Heart right ventricle (tissue), 16 donors: ENCODE measurements around the gene ZNF879. TPM values are rescaled to one million over a fixed set of nuclear protein-coding genes. Genes with fewer than 3 reads are reported as not detected.

Source experiments
- ATAC-seq, 8 donors: fragments of 200-7000 bp; cut with Tn5 transposase; one replicate each; pipeline ENCODE4 v1.9.1; 2020; ENCODE audit warnings: mild to moderate bottlenecking in 8 of 8, moderate library complexity in 8 of 8, moderate number of reproducible peaks in 1 of 8
- DNase-seq, 2 donors: peaks; one replicate each; pipeline ENCODE4 v3.0.0-alpha.2; 2020
- H3K27ac ChIP-seq, 10 donors: fragments of 200-600 bp; sonication (generic) in 2 of 10; one replicate each; pipeline versions ENCODE4 v1.5.0 to v1.8.0; 2020 to 2022; ENCODE audit warnings: mild to moderate bottlenecking in 3 of 10
- H3K27me3 ChIP-seq, 7 donors: fragments of 200-600 bp; one replicate each; pipeline ENCODE4 v1.8.0; 2021 to 2022; ENCODE audit warnings: mild to moderate bottlenecking in 2 of 7
- H3K36me3 ChIP-seq, 9 donors: fragments of 200-600 bp; sonication (generic) in 1 of 9; one replicate each; pipeline versions ENCODE4 v1.5.0 to v1.8.0; 2020 to 2022; ENCODE audit warnings: mild to moderate bottlenecking in 2 of 9
- H3K4me1 ChIP-seq, 9 donors: fragments of 200-600 bp; sonication (generic) in 1 of 9; one replicate each; pipeline versions ENCODE4 v1.5.0 to v1.8.0; 2020 to 2022; ENCODE audit warnings: mild to moderate bottlenecking in 4 of 9
- H3K4me3 ChIP-seq, 10 donors: fragments of 200-600 bp; sonication (generic) in 2 of 10; one replicate each; pipeline versions ENCODE4 v1.5.0 to v1.8.0; 2020 to 2022; ENCODE audit warnings: mild to moderate bottlenecking in 7 of 10, moderate library complexity in 2 of 10
- H3K9me3 ChIP-seq, 11 donors: fragments of 200-600 bp in 10 of 11; sonication (generic) in 2 of 11; one replicate each; pipeline versions ENCODE4 v1.5.0 to v1.8.0; 2013 to 2022; ENCODE audit warnings: mild to moderate bottlenecking in 2 of 11, control low read depth in 1 of 11, moderate library complexity in 1 of 11
- WGBS, 2 donors: extraction: QIAGEN DNeasy Blood & Tissue Kit; methylation state at CpG; one replicate each; pipeline ENCODE4 v1.1.7; 2013; ENCODE audit warnings: inconsistent platforms in 1 of 2; 5-methylcytosine and 5-hydroxymethylcytosine counted together
- intact Hi-C, 10 donors: fragments of 100-400 bp; cut with DNase I; formaldehyde crosslinking; loops; one replicate each; pipeline versions ENCODE4 v1.11.1 to v1.14.2; 2022
- polyA plus RNA-seq, 2 donors: library from polyadenylated mRNA; stranded (reverse); fragments of 200-250 nt; gene quantifications; one replicate each; pipeline ENCODE4 v1.2.3, GENCODE V29; 2013
- total RNA-seq, 10 donors: library from RNA; stranded (reverse); fragmentation: NEBNext Ultra II Directional in 3 of 10; extraction: Animal tissue kit (Norgen Biotek cat#: 25700) in 3 of 10; gene quantifications; one replicate each; pipeline versions ENCODE4 v1.2.1 to v1.2.4, GENCODE V29; 2021 to 2023
- TF ChIP-seq, protein P1 (sequence below), 9 donors: fragments of 200-600 bp; sonication (generic) in 2 of 9; IDR thresholded peaks; one replicate each; pipeline versions ENCODE4 v1.5.0 to v1.8.0; 2021 to 2022; ENCODE audit warnings: antibody characterized with exemption in 9 of 9, mild to moderate bottlenecking in 5 of 9, moderate library complexity in 1 of 9
- donor health status: Arrhythmogenic right ventricular cardiomyopathy.
- donor health status: ischemic (EF 13 %, LVEDD 7.1; RV severe dilation, severe dysfunction).
- donor health status: healthy with polysubstance abuse.
- donor health status: DM: no; HTN: yes; CAD: no.
- donor health status: DM: no; HTN: no; CAD: no.
- donor health status: ischemic (EF 25% LVEDD 6.9; RV normal size, moderate dysfunction).
- donor health status: ischemic (EF 25% LVEDD 5.7; RV mildly dilated, moderate dysfunction).
- donor health status: healthy.
- donor health status: DM: yes; HTN: yes; CAD: no.
- donor health status: Ischemic cardiomyopathy.
- donor health status: ischemic (EF 35%, LVEDD 5.7; RV mildly dilated, moderate dysfunction).
- donor health status: nonischemic (EF 11% LVEDD 7.7; RV severe dilation, severe dysfunction).
- donor health status: DM: yes; HTN: yes; CAD: no.
- donor health status: PGD.
- donor health status: ischemic (EF 29% LVEDD 5.4; RV normal size, mild dysfunction).
- donor health status: nonischemic (EF 23%, LVEDD 6.1; RV moderate dilation, normal function).

ZNF879 gene
- total and polyA plus RNA-seq, 12 donors, result 1.4 to 4.5 (median 3.6) TPM

GRCh38 chr5:179060116-179061008 is 36.8 kb downstream of the ZNF879 start, which contains the start of gene ZNF354C:
TSS of gene ZNF354C (plus strand) at chr5:179060373. CDS start at chr5:179062069, 1,696 bp downstream.
- Histone ChIP-seq H3K4me1 (peaks cover 5 to 20% (median 11%) of the 10 kb centered on the region in 9 donors), H3K4me3 (peak within 1 kb of the TSS; percentile 60 to 85 (median 80)), H3K27me3 (no peaks in the 10 kb centered on the region), H3K27ac (peak within 1 kb of the TSS; percentile 31 to 89 (median 80)), H3K36me3 (peaks cover 0 to 33% (median 16%) of the 10 kb centered on the region in 9 donors), H3K9me3 (peaks cover 0 to 34% (median 2%) of the 10 kb centered on the region in 11 donors)
- 1 to 3% methylated on average over 81 of the region's 81 CpGs for WGBS, 2 donors
- intact Hi-C loops, result loop anchor here in 5 of 10 donors (1.0 to 5.0 kb wide), 5 partner anchors 36 to 330 kb away; partner anchors contain the start of genes ZNF354A (in 5 of the 5) and ZNF879 (in 3 of the 5)
- TF ChIP-seq, protein P1, sequence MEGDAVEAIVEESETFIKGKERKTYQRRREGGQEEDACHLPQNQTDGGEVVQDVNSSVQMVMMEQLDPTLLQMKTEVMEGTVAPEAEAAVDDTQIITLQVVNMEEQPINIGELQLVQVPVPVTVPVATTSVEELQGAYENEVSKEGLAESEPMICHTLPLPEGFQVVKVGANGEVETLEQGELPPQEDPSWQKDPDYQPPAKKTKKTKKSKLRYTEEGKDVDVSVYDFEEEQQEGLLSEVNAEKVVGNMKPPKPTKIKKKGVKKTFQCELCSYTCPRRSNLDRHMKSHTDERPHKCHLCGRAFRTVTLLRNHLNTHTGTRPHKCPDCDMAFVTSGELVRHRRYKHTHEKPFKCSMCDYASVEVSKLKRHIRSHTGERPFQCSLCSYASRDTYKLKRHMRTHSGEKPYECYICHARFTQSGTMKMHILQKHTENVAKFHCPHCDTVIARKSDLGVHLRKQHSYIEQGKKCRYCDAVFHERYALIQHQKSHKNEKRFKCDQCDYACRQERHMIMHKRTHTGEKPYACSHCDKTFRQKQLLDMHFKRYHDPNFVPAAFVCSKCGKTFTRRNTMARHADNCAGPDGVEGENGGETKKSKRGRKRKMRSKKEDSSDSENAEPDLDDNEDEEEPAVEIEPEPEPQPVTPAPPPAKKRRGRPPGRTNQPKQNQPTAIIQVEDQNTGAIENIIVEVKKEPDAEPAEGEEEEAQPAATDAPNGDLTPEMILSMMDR (IDR thresholded peaks at IDR 0.05), result peak in 2 of 9 donors; percentile 10 to 12
- ATAC-seq (peak; percentile 98 to 100 (median 99)), DNase-seq (peak; percentile 91 to 93)

- Histone ChIP-seq H3K4me1 (peaks cover 5 to 20% (median 11%) of the 10 kb centered on the region in 9 donors), H3K4me3 (peak overlapping the region; percentile 60 to 85 (median 80)), H3K36me3 (peaks cover 0 to 40% (median 21%) of the 10 kb centered on the region in 9 donors), H3K27ac (peak overlapping the region in 6 of 10 donors; percentile 77 to 89 (median 81)), H3K27me3 (no peaks in the 10 kb centered on the region), H3K9me3 (peaks cover 0 to 41% (median 6%) of the 10 kb centered on the region in 11 donors)
- ATAC-seq (peak in 1 of 8 donors; percentile 24), DNase-seq (peak in 1 of 2 donors; percentile 13)
- 75 to 76% methylated on average over 19 of the region's 19 CpGs for WGBS, 2 donors
- intact Hi-C loops, result loop anchor here in 4 of 10 donors (2.0 to 5.0 kb wide), 3 partner anchors 36 to 329 kb away; partner anchors contain the start of gene ZNF354A (in 3 of the 4)
- TF ChIP-seq, protein P1 (IDR thresholded peaks at IDR 0.05), result no peak
Observed at GRCh38 chr5:179061025-179061424, 37.4 kb downstream of the ZNF879 start.

- no peak overlapping the region for H3K4me3 ChIP-seq
- peaks cover 0 to 79% (median 44%) of the 10 kb centered on the region in 11 donors for H3K9me3 ChIP-seq
- no peak for DNase-seq
- WGBS, 2 donors, result 97 to 98% methylated on average over 6 of the region's 6 CpGs
- TF ChIP-seq, protein P1 (IDR thresholded peaks at IDR 0.05), result no peak
- H3K27ac ChIP-seq, result no peak overlapping the region
- ATAC-seq, result no peak
- peaks cover 0 to 86% (median 53%) of the 10 kb centered on the region in 9 donors for H3K36me3 ChIP-seq
- intact Hi-C loops, result no loop called here
- H3K4me1 ChIP-seq, result peaks cover 5 to 14% (median 10%) of the 10 kb centered on the region in 9 donors
- H3K27me3 ChIP-seq, result no peaks in the 10 kb centered on the region
Observed at GRCh38 chr5:179065703-179066102, 42.1 kb downstream of the ZNF879 start.
